Thyroid gland (tissue), 4 donors: ENCODE measurements around the gene VCAN. TPM values are rescaled to one million over a fixed set of nuclear protein-coding genes. Genes with fewer than 3 reads are reported as not detected.

Experiments used
- DNase-seq, 2 donors: peaks; one replicate each; pipeline ENCODE4 v3.0.0-alpha.2; 2019
- H3K27ac ChIP-seq, 3 donors: fragments of 200-600 bp; sonication (generic); 1 replicate in 2 of 3; 2 replicates in 1 of 3; pipeline ENCODE4 v1.5.1; 2016 to 2019; ENCODE audit warnings: mild to moderate bottlenecking in 1 of 3, moderate library complexity in 1 of 3
- H3K27me3 ChIP-seq: fragments of 200-600 bp; sonication (generic); one replicate; pipeline ENCODE4 v1.5.1; 2019
- H3K36me3 ChIP-seq, 2 donors: fragments of 200-600 bp; sonication (generic); one replicate each; pipeline ENCODE4 v1.5.1; 2016 to 2019
- H3K4me1 ChIP-seq, 2 donors: fragments of 200-600 bp; sonication (generic); one replicate each; pipeline ENCODE4 v1.5.1; 2017 to 2019
- H3K4me3 ChIP-seq, 3 donors: fragments of 200-600 bp; sonication (generic); replicated peaks in 1 of 3; 1 replicate in 2 of 3; 2 replicates in 1 of 3; pipeline ENCODE4 v1.5.1; 2016; ENCODE audit warnings: mild to moderate bottlenecking in 1 of 3
- H3K9me3 ChIP-seq: fragments of 200-600 bp; sonication (generic); one replicate; pipeline ENCODE4 v1.5.1; 2017
- CTCF ChIP-seq, 6 experiments: fragments of 200-600 bp in 3 of 6; fragments of 450-650 bp in 3 of 6; sonication (generic) in 3 of 6; IDR thresholded peaks; one replicate each; pipeline ENCODE4 v1.5.1; 2016 to 2019; ENCODE audit warnings: antibody characterized with exemption in 6 of 6, mild to moderate bottlenecking in 2 of 6, inconsistent platforms in 1 of 6, moderate library complexity in 1 of 6
- POLR2A ChIP-seq, 2 donors: fragments of 450-650 bp; IDR thresholded peaks; one replicate each; pipeline ENCODE4 v1.6.1; 2017; ENCODE audit warnings: antibody characterized with exemption in 2 of 2, mild to moderate bottlenecking in 2 of 2, moderate library complexity in 1 of 2
- WGBS, 2 donors: methylation state at CpG; one replicate each; pipeline ENCODE4 v1.1.5; 2017; 5-methylcytosine and 5-hydroxymethylcytosine counted together
- intact Hi-C: fragments of 100-400 bp; cut with DNase I; formaldehyde crosslinking; loops from one replicate; pipeline ENCODE4 v1.15.1; 2023
- total RNA-seq, 4 donors: library from RNA; depleted of rRNA; stranded (reverse); fragments of >200 nt; gene quantifications; one replicate each; pipeline ENCODE4 v1.2.3, GENCODE V29; 2016

The VCAN gene
- total RNA-seq, 4 donors from 2014 or later, result 9.7 to 50.1 (median 33.1) TPM

DNA sequence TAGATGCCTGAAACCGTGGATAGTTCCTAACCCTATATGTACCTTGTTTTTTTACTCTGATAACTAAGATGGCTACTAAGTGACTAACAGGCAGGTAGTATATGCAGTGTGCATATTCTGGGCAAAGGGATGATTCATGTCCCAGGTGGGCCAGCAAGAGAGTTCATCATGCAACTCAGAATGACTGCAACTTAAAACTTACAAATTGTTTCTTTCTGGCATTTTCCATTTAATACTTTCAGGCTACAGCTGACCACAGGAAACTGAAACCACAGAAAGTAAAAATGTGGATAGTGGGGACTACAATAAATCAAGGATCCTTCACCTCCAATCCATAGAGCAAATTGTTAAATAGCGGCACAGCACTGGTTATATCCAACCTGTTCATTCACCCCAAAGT lies 30.7 kb upstream of the VCAN start:
- Histone ChIP-seq H3K4me1 (no peaks in the 10 kb centered on the region), H3K36me3 (no peaks in the 10 kb centered on the region), H3K9me3 (no peaks in the 10 kb centered on the region), H3K27me3 (no peaks in the 10 kb centered on the region), H3K4me3 (no peak overlapping the region), H3K27ac (no peak overlapping the region)
- intact Hi-C loops, result no loop called here
- no peak for TF ChIP-seq POLR2A (IDR thresholded peaks at IDR 0.05)
- no peak for TF ChIP-seq CTCF (IDR thresholded peaks at IDR 0.05)
- WGBS, 2 donors, result 94 to 96% methylated on average over 2 of the region's 2 CpGs
- no peak for DNase-seq

DNA sequence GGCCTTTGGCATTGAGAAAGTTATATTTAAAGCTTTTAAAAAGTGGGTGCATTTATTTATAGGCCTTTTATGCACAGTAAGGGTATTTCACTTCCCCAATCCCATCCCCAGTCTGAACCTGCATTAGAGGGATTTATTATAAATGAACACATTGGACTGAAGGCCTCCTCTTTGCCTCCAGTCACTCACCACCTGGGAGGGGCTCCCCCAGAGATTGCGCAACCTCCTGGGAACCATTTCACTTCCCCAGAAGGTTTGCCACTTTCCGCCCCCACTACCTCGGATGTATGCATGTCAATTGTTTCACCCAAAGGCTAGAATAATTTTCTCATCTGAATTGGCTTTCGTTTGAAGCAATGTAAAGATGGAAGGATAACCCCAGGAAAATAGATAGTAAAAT lies 29.8 kb upstream of the VCAN start:
- intact Hi-C loops, result no loop called here
- TF ChIP-seq POLR2A (IDR thresholded peaks at IDR 0.05) (no peak), CTCF (IDR thresholded peaks at IDR 0.05) (no peak)
- Histone ChIP-seq H3K4me1 (no peaks in the 10 kb centered on the region), H3K27me3 (no peaks in the 10 kb centered on the region), H3K4me3 (no peak overlapping the region), H3K9me3 (no peaks in the 10 kb centered on the region), H3K36me3 (no peaks in the 10 kb centered on the region), H3K27ac (no peak overlapping the region)
- WGBS, 2 donors, result 90 to 93% methylated on average over 4 of the region's 4 CpGs
- no peak for DNase-seq

GRCh38 chr5:83443534-83443933 lies 28.0 kb upstream of the VCAN start:
- no peak overlapping the region for H3K4me3 ChIP-seq
- intact Hi-C loops, result no loop called here
- no peak for DNase-seq
- H3K27me3 ChIP-seq, result no peaks in the 10 kb centered on the region
- no peaks in the 10 kb centered on the region for H3K9me3 ChIP-seq
- no peak overlapping the region for H3K27ac ChIP-seq
- no peaks in the 10 kb centered on the region for H3K4me1 ChIP-seq
- WGBS, 2 donors, result 85 to 95% methylated on average over 3 of the region's 3 CpGs
- no peaks in the 10 kb centered on the region for H3K36me3 ChIP-seq
- TF ChIP-seq POLR2A (IDR thresholded peaks at IDR 0.05), result no peak

GRCh38 chr5:83444445-83444844 lies 27.1 kb upstream of the VCAN start:
- H3K27me3 ChIP-seq, result no peaks in the 10 kb centered on the region
- TF ChIP-seq CTCF (IDR thresholded peaks at IDR 0.05) (no peak), POLR2A (IDR thresholded peaks at IDR 0.05) (no peak)
- no peaks in the 10 kb centered on the region for H3K36me3 ChIP-seq
- WGBS, 2 donors, result 96% methylated on average over 2 of the region's 2 CpGs
- no peaks in the 10 kb centered on the region for H3K4me1 ChIP-seq
- no peaks in the 10 kb centered on the region for H3K9me3 ChIP-seq
- no peak overlapping the region for H3K27ac ChIP-seq
- intact Hi-C loops, result no loop called here
- no peak for DNase-seq
- H3K4me3 ChIP-seq, result no peak overlapping the region

- Histone ChIP-seq H3K27me3 (no peaks in the 10 kb centered on the region), H3K27ac (no peak overlapping the region), H3K4me1 (no peaks in the 10 kb centered on the region), H3K36me3 (no peaks in the 10 kb centered on the region), H3K4me3 (no peak overlapping the region), H3K9me3 (no peaks in the 10 kb centered on the region)
- no peak for DNase-seq
- intact Hi-C loops, result no loop called here
- 75 to 76% methylated on average over 4 of the region's 4 CpGs for WGBS, 2 donors
- no peak for TF ChIP-seq CTCF (IDR thresholded peaks at IDR 0.05)
These were observed 25.1 kb upstream of the VCAN start for GRCh38 chr5:83446253-83446947.
